HFF-Myc (cell line): Measurements from ENCODE around the gene GRAMD1A.
"Not testable (repeated sequence)": the region's sequence is repeated elsewhere in the genome, so short reads cannot be mapped to it uniquely, and the experiment has no call there.

Experiments
- DNase-seq: peaks from one replicate; pipeline ENCODE4 v3.0.0-alpha.2; 2011; ENCODE audit warnings: low read depth; ENCODE audit errors: extremely low read depth
- H3K4me3 ChIP-seq: replicated peaks from 2 replicates; pipeline ENCODE4 v1.5.1; 2011; ENCODE audit warnings: low read depth, mild to moderate bottlenecking, control low read depth, low read length
- CTCF ChIP-seq: IDR thresholded peaks from 2 replicates; pipeline ENCODE4 v1.5.1; 2012; ENCODE audit warnings: mild to moderate bottlenecking, low read depth, low read length, control low read depth; ENCODE audit errors: missing control alignments

The GRAMD1A gene

GRCh38 chr19:34969721-34970120, 30.4 kb upstream of the GRAMD1A start:
- TF ChIP-seq CTCF, result no peak
- H3K4me3 ChIP-seq, result no peak overlapping the region
- no peak for DNase-seq

- DNase-seq, H3K4me3 ChIP-seq: not testable (repeated sequence)
Measured at GRCh38 chr19:34970185-34970780, 29.8 kb upstream of the GRAMD1A start.

- H3K4me3 ChIP-seq, result no peak overlapping the region
- DNase-seq, result no peak
- no peak for TF ChIP-seq CTCF
Measured at GRCh38 chr19:34972163-34972705, 27.9 kb upstream of the GRAMD1A start.

GRCh38 chr19:34974646-34975045, 25.5 kb upstream of the GRAMD1A start:
- no peak for TF ChIP-seq CTCF
- DNase-seq, result no peak

GRCh38 chr19:34975056-34975455, 25.1 kb upstream of the GRAMD1A start:
- no peak for DNase-seq
- H3K4me3 ChIP-seq, result no peak overlapping the region
- no peak for TF ChIP-seq CTCF

More at GRCh38 chr19:34974646-34975045, 25.5 kb upstream of the GRAMD1A start:
- no peak overlapping the region for H3K4me3 ChIP-seq

- no peak for TF ChIP-seq CTCF
- DNase-seq, result no peak
- no peak overlapping the region for H3K4me3 ChIP-seq
Measured at GRCh38 chr19:34976611-34977010, 23.5 kb upstream of the GRAMD1A start.

GRCh38 chr19:34979819-34980640, 20.1 kb upstream of the GRAMD1A start:
- no peak overlapping the region for H3K4me3 ChIP-seq
- DNase-seq, result no peak

More at GRCh38 chr19:34979819-34980640, 20.1 kb upstream of the GRAMD1A start:
- no peak for TF ChIP-seq CTCF
